ENCODE results near the gene ZNF621.

- TF ChIP-seq CTCF (IDR thresholded peaks at IDR 0.05) (no peak), POLR2A (IDR thresholded peaks at IDR 0.05) (no peak)
Observed at GRCh38 chr3:40576396-40576795, 51.6 kb downstream of the ZNF621 start.
